Upper lobe of left lung (tissue), 6 donors: Measurements from ENCODE around the gene KCNMA1. TPM values are rescaled to one million over a fixed set of nuclear protein-coding genes. Genes with fewer than 3 reads are reported as not detected.
A peak's percentile ranks its signal among the peaks of the same experiment; 100 is the strongest.
"Not testable (repeated sequence)": the region's sequence is repeated elsewhere in the genome, so short reads cannot be mapped to it uniquely, and the experiment has no call there.

Experiments used
- ATAC-seq, 2 donors: fragments of 200-7000 bp; cut with Tn5 transposase; one replicate each; pipeline ENCODE4 v1.9.1; 2022; ENCODE audit warnings: mild to moderate bottlenecking in 2 of 2, moderate library complexity in 2 of 2; ENCODE audit not compliant: low FRiP score in 2 of 2
- DNase-seq, 2 donors: peaks; one replicate each; pipeline ENCODE4 v3.0.0-alpha.2; 2019 to 2020
- H3K27ac ChIP-seq, 4 donors: fragments of 200-600 bp; sonication (generic); one replicate each; pipeline ENCODE4 v1.5.1; 2016 to 2019
- H3K27me3 ChIP-seq, 4 donors: fragments of 200-600 bp; sonication (generic); one replicate each; pipeline ENCODE4 v1.5.1; 2017 to 2019
- H3K36me3 ChIP-seq, 4 donors: fragments of 200-600 bp; sonication (generic); one replicate each; pipeline ENCODE4 v1.5.1; 2016 to 2019
- H3K4me1 ChIP-seq, 4 donors: fragments of 200-600 bp; sonication (generic); one replicate each; pipeline ENCODE4 v1.5.1; 2018 to 2019
- H3K4me3 ChIP-seq, 4 donors: fragments of 200-600 bp; sonication (generic); one replicate each; pipeline ENCODE4 v1.5.1; 2017 to 2019; ENCODE audit warnings: mild to moderate bottlenecking in 2 of 4, moderate library complexity in 1 of 4
- H3K9me3 ChIP-seq, 4 donors: fragments of 200-600 bp; sonication (generic); one replicate each; pipeline ENCODE4 v1.5.1; 2018 to 2019
- CTCF ChIP-seq, 6 experiments: fragments of 450-650 bp in 4 of 6; fragments of 200-600 bp in 2 of 6; sonication (generic) in 2 of 6; IDR thresholded peaks; one replicate each; pipeline ENCODE4 v1.5.1; 2016 to 2019; ENCODE audit warnings: antibody characterized with exemption in 6 of 6
- EP300 ChIP-seq, 4 donors: sonication (generic); formaldehyde crosslinking; IDR thresholded peaks; one replicate each; pipeline ENCODE4 v1.5.1; 2017; ENCODE audit warnings: antibody characterized with exemption in 4 of 4, control low read depth in 2 of 4
- POLR2A ChIP-seq, 4 donors: fragments of 450-650 bp; IDR thresholded peaks; one replicate each; pipeline ENCODE4 v1.5.1; 2016 to 2017; ENCODE audit warnings: antibody characterized with exemption in 4 of 4, mild to moderate bottlenecking in 2 of 4
- POLR2AphosphoS5 ChIP-seq, 2 donors: sonication (generic); formaldehyde crosslinking; IDR thresholded peaks; one replicate each; pipeline ENCODE4 v1.5.1; 2017; ENCODE audit warnings: antibody characterized with exemption in 2 of 2
- WGBS, 2 donors: methylation state at CpG; one replicate each; pipeline ENCODE4 v1.1.5; 2017 to 2018; 5-methylcytosine and 5-hydroxymethylcytosine counted together
- total RNA-seq, 6 donors: library from RNA; depleted of rRNA in 4 of 6; stranded (reverse); fragments of >200 nt in 4 of 6; gene quantifications; one replicate each; pipeline versions ENCODE4 v1.1.0 to v1.2.1, GENCODE V29; 2016 to 2021
- donor health status: DM: no; HTN: no; CAD: no; lungs with moderate emphysema.
- donor health status: DM: no; HTN: yes; CAD: no; lungs with severe emphysema.

KCNMA1 gene
- total RNA-seq, 6 donors from 2014 or later, result 5.8 to 107 (median 22.0) TPM

- WGBS, 2 donors, result 77 to 91% methylated on average over 1 of the region's 1 CpG
Measured at GRCh38 chr10:77520290-77520689, 117.3 kb downstream of the KCNMA1 start.

GRCh38 chr10:77519791-77520190 is 117.8 kb downstream of the KCNMA1 start:
- WGBS, 2 donors, result 64 to 67% methylated on average over 2 of the region's 2 CpGs

More at GRCh38 chr10:77520290-77520689, 117.3 kb downstream of the KCNMA1 start:
- Histone ChIP-seq H3K4me3 (no peak overlapping the region), H3K4me1 (no peaks in the 10 kb centered on the region), H3K27ac (no peak overlapping the region), H3K27me3 (no peaks in the 10 kb centered on the region), H3K9me3 (no peaks in the 10 kb centered on the region), H3K36me3 (no peaks in the 10 kb centered on the region)
- no peak for DNase-seq
- no peak for ATAC-seq
- no peak for TF ChIP-seq POLR2A (IDR thresholded peaks at IDR 0.05)
- no peak for TF ChIP-seq POLR2AphosphoS5 (IDR thresholded peaks at IDR 0.05)

GRCh38 chr10:77518910-77519274 is 118.7 kb downstream of the KCNMA1 start:
- Histone ChIP-seq H3K36me3 (no peaks in the 10 kb centered on the region), H3K27ac (no peak overlapping the region), H3K9me3 (no peaks in the 10 kb centered on the region), H3K4me1 (no peaks in the 10 kb centered on the region), H3K4me3 (no peak overlapping the region), H3K27me3 (no peaks in the 10 kb centered on the region)
- TF ChIP-seq EP300 (IDR thresholded peaks at IDR 0.05), result no peak
- no peak for TF ChIP-seq POLR2AphosphoS5 (IDR thresholded peaks at IDR 0.05)
- TF ChIP-seq POLR2A (IDR thresholded peaks at IDR 0.05), result no peak
- TF ChIP-seq CTCF (IDR thresholded peaks at IDR 0.05), result no peak
- WGBS, 2 donors, result 90 to 96% methylated on average over 6 of the region's 6 CpGs
- ATAC-seq (no peak), DNase-seq (no peak)

More at GRCh38 chr10:77519791-77520190, 117.8 kb downstream of the KCNMA1 start:
- DNase-seq, H3K36me3 ChIP-seq, ATAC-seq, H3K4me1 ChIP-seq, H3K9me3 ChIP-seq, H3K27me3 ChIP-seq, H3K27ac ChIP-seq, H3K4me3 ChIP-seq: not testable (repeated sequence)

- Histone ChIP-seq H3K36me3 (no peaks in the 10 kb centered on the region), H3K4me3 (no peak overlapping the region), H3K27ac (no peak overlapping the region), H3K9me3 (no peaks in the 10 kb centered on the region), H3K27me3 (no peaks in the 10 kb centered on the region), H3K4me1 (no peaks in the 10 kb centered on the region)
- ATAC-seq (no peak), DNase-seq (no peak)
- WGBS, 2 donors, result 91 to 93% methylated on average over 6 to 7 of the region's 7 CpGs
- TF ChIP-seq CTCF (IDR thresholded peaks at IDR 0.05), result no peak
- no peak for TF ChIP-seq POLR2A (IDR thresholded peaks at IDR 0.05)
- TF ChIP-seq EP300 (IDR thresholded peaks at IDR 0.05), result no peak
- no peak for TF ChIP-seq POLR2AphosphoS5 (IDR thresholded peaks at IDR 0.05)
Measured at GRCh38 chr10:77518241-77518909, 119.2 kb downstream of the KCNMA1 start.

- H3K9me3 ChIP-seq, result no peaks in the 10 kb centered on the region
- H3K27me3 ChIP-seq, result no peaks in the 10 kb centered on the region
- H3K27ac ChIP-seq, result no peak overlapping the region
- no peaks in the 10 kb centered on the region for H3K4me1 ChIP-seq
- TF ChIP-seq POLR2AphosphoS5 (IDR thresholded peaks at IDR 0.05) (no peak), POLR2A (IDR thresholded peaks at IDR 0.05) (no peak), CTCF (IDR thresholded peaks at IDR 0.05) (no peak)
- no peaks in the 10 kb centered on the region for H3K36me3 ChIP-seq
- no peak overlapping the region for H3K4me3 ChIP-seq
- DNase-seq, result peak in 1 of 2 donors; percentile 47
- ATAC-seq, result no peak
- 88 to 90% methylated on average over 5 to 8 of the region's 8 CpGs for WGBS, 2 donors
Measured at GRCh38 chr10:77516575-77516974, 121.0 kb downstream of the KCNMA1 start.

- peak in 1 of 2 donors; percentile 9 for DNase-seq
- no peaks in the 10 kb centered on the region for H3K9me3 ChIP-seq
- no peak overlapping the region for H3K27ac ChIP-seq
- no peak overlapping the region for H3K4me3 ChIP-seq
- H3K4me1 ChIP-seq, result no peaks in the 10 kb centered on the region
- WGBS, 2 donors, result 89% methylated on average over 4 of the region's 4 CpGs
- H3K36me3 ChIP-seq, result no peaks in the 10 kb centered on the region
- TF ChIP-seq POLR2AphosphoS5 (IDR thresholded peaks at IDR 0.05), result no peak
- no peak for TF ChIP-seq EP300 (IDR thresholded peaks at IDR 0.05)
- no peak for TF ChIP-seq CTCF (IDR thresholded peaks at IDR 0.05)
- TF ChIP-seq POLR2A (IDR thresholded peaks at IDR 0.05), result no peak
- H3K27me3 ChIP-seq, result no peaks in the 10 kb centered on the region
- no peak for ATAC-seq
Measured at GRCh38 chr10:77514870-77515269, 122.7 kb downstream of the KCNMA1 start.
